ENCODE measurements around the gene KRT86. TPM values are rescaled to one million over a fixed set of nuclear protein-coding genes. Genes with fewer than 3 reads are reported as not detected.

The KRT86 gene
- total RNA-seq, 1 donor from 2014 or later: not detected

GRCh38 chr12:52243259-52243855, 31.1 kb upstream of the KRT86 start:
- peaks cover 4% of the 10 kb centered on the region for H3K4me1 Mint-ChIP-seq (ENCODE audit: unreplicated experiment)
- TF ChIP-seq, protein P1, sequence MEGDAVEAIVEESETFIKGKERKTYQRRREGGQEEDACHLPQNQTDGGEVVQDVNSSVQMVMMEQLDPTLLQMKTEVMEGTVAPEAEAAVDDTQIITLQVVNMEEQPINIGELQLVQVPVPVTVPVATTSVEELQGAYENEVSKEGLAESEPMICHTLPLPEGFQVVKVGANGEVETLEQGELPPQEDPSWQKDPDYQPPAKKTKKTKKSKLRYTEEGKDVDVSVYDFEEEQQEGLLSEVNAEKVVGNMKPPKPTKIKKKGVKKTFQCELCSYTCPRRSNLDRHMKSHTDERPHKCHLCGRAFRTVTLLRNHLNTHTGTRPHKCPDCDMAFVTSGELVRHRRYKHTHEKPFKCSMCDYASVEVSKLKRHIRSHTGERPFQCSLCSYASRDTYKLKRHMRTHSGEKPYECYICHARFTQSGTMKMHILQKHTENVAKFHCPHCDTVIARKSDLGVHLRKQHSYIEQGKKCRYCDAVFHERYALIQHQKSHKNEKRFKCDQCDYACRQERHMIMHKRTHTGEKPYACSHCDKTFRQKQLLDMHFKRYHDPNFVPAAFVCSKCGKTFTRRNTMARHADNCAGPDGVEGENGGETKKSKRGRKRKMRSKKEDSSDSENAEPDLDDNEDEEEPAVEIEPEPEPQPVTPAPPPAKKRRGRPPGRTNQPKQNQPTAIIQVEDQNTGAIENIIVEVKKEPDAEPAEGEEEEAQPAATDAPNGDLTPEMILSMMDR (IDR thresholded peaks at IDR 0.05; ENCODE audit: unreplicated experiment): no peak
- peaks cover 9% of the 10 kb centered on the region for H3K27me3 Mint-ChIP-seq (ENCODE audit: unreplicated experiment)
- H3K9me3 Mint-ChIP-seq (ENCODE audit: unreplicated experiment): no peaks in the 10 kb centered on the region
- no peak overlapping the region for H3K4me3 Mint-ChIP-seq (ENCODE audit: unreplicated experiment)
- H3K27ac Mint-ChIP-seq (ENCODE audit: unreplicated experiment): no peak overlapping the region
- no peak for DNase-seq (ENCODE audit: low spot score)
- no peaks in the 10 kb centered on the region for H3K36me3 Mint-ChIP-seq (ENCODE audit: low read depth, unreplicated experiment)

DNA sequence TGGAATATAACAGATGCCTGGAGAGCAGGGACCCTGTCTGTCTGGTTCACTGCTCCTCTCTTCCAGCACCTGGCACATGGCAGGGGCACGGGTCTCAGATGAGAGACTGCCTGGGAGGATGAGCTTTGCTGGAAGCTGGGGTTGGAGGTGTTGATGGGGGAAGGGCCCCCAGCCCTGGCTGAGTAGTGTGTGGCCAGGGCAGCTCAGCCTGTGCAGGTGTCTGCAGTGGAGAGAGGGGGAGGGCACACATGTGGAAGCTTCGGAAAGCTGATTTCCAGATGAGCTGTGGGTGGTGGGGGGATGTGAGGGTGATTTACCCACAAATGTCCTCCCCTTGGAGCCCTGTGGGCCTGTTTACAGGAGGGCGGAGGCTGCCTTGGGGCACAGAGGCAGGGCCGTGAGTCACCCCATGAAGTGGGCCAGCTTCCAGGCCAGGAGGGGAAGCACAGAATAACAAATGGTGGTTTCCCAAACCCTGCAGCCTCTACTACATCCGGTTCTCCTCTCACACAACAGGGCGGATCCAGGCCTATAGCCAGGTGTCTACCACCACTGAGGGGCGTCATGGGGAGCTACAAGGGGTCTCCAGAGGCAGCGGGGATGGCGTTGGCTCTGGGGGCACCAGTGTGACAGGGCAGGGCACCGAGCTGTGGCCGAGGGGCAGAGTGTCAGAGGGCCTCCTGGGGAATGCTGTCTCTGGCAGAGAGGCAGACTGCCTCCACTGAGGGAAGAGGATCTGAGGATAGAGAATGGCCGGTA, 30.4 kb upstream of the KRT86 start:
- Mint-ChIP-seq H3K27ac (ENCODE audit: unreplicated experiment) (no peak overlapping the region), H3K4me1 (ENCODE audit: unreplicated experiment) (peaks cover 4% of the 10 kb centered on the region), H3K27me3 (ENCODE audit: unreplicated experiment) (peaks cover 13% of the 10 kb centered on the region), H3K9me3 (ENCODE audit: unreplicated experiment) (no peaks in the 10 kb centered on the region), H3K36me3 (ENCODE audit: low read depth, unreplicated experiment) (no peaks in the 10 kb centered on the region), H3K4me3 (ENCODE audit: unreplicated experiment) (no peak overlapping the region)
- DNase-seq (ENCODE audit: low spot score): no peak
- TF ChIP-seq, protein P1 (IDR thresholded peaks at IDR 0.05; ENCODE audit: unreplicated experiment): no peak

DNA sequence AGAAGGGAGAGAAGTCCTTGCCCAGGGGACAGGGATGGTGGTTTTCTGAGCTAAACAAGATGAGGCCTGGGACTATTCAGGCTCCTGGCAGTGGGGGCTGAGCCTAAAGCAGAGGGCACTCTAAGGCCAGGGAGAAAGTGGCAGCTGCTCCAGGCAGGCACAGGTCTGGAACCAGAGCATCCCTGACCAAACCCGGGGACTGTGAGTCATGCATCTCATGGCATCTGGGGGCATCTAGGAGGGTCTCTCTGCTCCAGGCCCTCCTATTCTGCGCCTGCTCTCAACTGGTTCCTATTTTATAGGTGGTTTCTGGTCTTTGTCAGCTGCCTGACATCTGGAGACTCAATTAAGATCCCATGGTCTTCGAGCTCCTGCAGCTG, 29.8 kb upstream of the KRT86 start:
- Mint-ChIP-seq H3K4me1 (ENCODE audit: unreplicated experiment) (peaks cover 4% of the 10 kb centered on the region), H3K4me3 (ENCODE audit: unreplicated experiment) (no peak overlapping the region), H3K27me3 (ENCODE audit: unreplicated experiment) (peaks cover 16% of the 10 kb centered on the region), H3K27ac (ENCODE audit: unreplicated experiment) (no peak overlapping the region), H3K36me3 (ENCODE audit: low read depth, unreplicated experiment) (no peaks in the 10 kb centered on the region), H3K9me3 (ENCODE audit: unreplicated experiment) (no peaks in the 10 kb centered on the region)
- TF ChIP-seq, protein P1 (IDR thresholded peaks at IDR 0.05; ENCODE audit: unreplicated experiment): no peak
- DNase-seq (ENCODE audit: low spot score): no peak

- DNase-seq (ENCODE audit: low spot score): no peak
- TF ChIP-seq, protein P1 (IDR thresholded peaks at IDR 0.05; ENCODE audit: unreplicated experiment): no peak
- peaks cover 8% of the 10 kb centered on the region for H3K4me1 Mint-ChIP-seq (ENCODE audit: unreplicated experiment)
- H3K27me3 Mint-ChIP-seq (ENCODE audit: unreplicated experiment): peaks cover 18% of the 10 kb centered on the region
- H3K9me3 Mint-ChIP-seq (ENCODE audit: unreplicated experiment): no peaks in the 10 kb centered on the region
- H3K36me3 Mint-ChIP-seq (ENCODE audit: low read depth, unreplicated experiment): no peaks in the 10 kb centered on the region
- no peak overlapping the region for H3K27ac Mint-ChIP-seq (ENCODE audit: unreplicated experiment)
- no peak overlapping the region for H3K4me3 Mint-ChIP-seq (ENCODE audit: unreplicated experiment)
Measured at GRCh38 chr12:52245259-52245961, 29.0 kb upstream of the KRT86 start.

All from endothelial cell (in vitro differentiated cells).